CD4-positive, CD25-positive, alpha-beta regulatory T cell (primary cell): Measurements from ENCODE around the gene HYLS1. TPM values are rescaled to one million over a fixed set of nuclear protein-coding genes. Genes with fewer than 3 reads are reported as not detected.
"Not testable (repeated sequence)": the region's sequence is repeated elsewhere in the genome, so short reads cannot be mapped to it uniquely, and the experiment has no call there.

Experiments used
- ATAC-seq, 2 donors: fragments of 150-1000 bp; cut with Tn5 transposase; one replicate each; pipeline ENCODE4 v1.10.0; 2021; ENCODE audit warnings: low read depth in 2 of 2, moderate number of reproducible peaks in 2 of 2, moderate library complexity in 1 of 2
- DNase-seq, 3 donors: peaks; one replicate each; pipeline versions ENCODE4 v3.0.0 to v3.0.0-alpha.2; 2012 to 2022; ENCODE audit warnings: mixed read lengths in 1 of 3
- H3K27ac ChIP-seq: one replicate; pipeline ENCODE4 v1.7.0; 2013; ENCODE audit warnings: mild to moderate bottlenecking, low read length; ENCODE audit not compliant: insufficient read depth, poor library complexity, severe bottlenecking
- H3K27me3 ChIP-seq: one replicate; pipeline ENCODE4 v1.7.0; 2013; ENCODE audit warnings: low read length; ENCODE audit not compliant: control insufficient read depth, insufficient read depth
- H3K36me3 ChIP-seq: one replicate; pipeline ENCODE4 v1.7.0; 2013; ENCODE audit warnings: mild to moderate bottlenecking, low read length, moderate library complexity; ENCODE audit not compliant: control insufficient read depth, insufficient read depth
- H3K4me1 ChIP-seq: 2 replicates; pipeline ENCODE4 v1.7.0; 2013; ENCODE audit warnings: mild to moderate bottlenecking, low read length; ENCODE audit not compliant: insufficient read depth, control insufficient read depth, poor library complexity, severe bottlenecking
- H3K4me3 ChIP-seq: one replicate; pipeline ENCODE4 v1.7.0; 2013; ENCODE audit warnings: low read depth, mild to moderate bottlenecking, low read length, moderate library complexity
- H3K9me3 ChIP-seq, 2 experiments: 1 replicate in 1 of 2; 2 replicates in 1 of 2; pipeline ENCODE4 v1.7.0; 2013; ENCODE audit warnings: low read length in 2 of 2, mild to moderate bottlenecking in 1 of 2, moderate library complexity in 1 of 2; ENCODE audit not compliant: control insufficient read depth in 2 of 2
- H3K27ac Mint-ChIP-seq, 3 donors: one replicate each; pipeline ENCODE4 v1.8.0; 2020 to 2022; ENCODE audit warnings: mild to moderate bottlenecking in 3 of 3, mixed read lengths in 3 of 3, moderate library complexity in 2 of 3
- H3K27me3 Mint-ChIP-seq: one replicate; pipeline ENCODE4 v1.8.0; 2022; ENCODE audit warnings: mild to moderate bottlenecking, mixed read lengths
- H3K36me3 Mint-ChIP-seq: one replicate; pipeline ENCODE4 v1.8.0; 2020; ENCODE audit warnings: mixed read lengths
- H3K4me1 Mint-ChIP-seq, 4 donors: one replicate each; pipeline ENCODE4 v1.8.0; 2020 to 2022; ENCODE audit warnings: mixed read lengths in 4 of 4, mild to moderate bottlenecking in 1 of 4
- H3K4me3 Mint-ChIP-seq, 4 donors: one replicate each; pipeline ENCODE4 v1.8.0; 2020 to 2022; ENCODE audit warnings: mild to moderate bottlenecking in 4 of 4, mixed read lengths in 4 of 4, moderate library complexity in 3 of 4
- H3K9me3 Mint-ChIP-seq, 7 donors: one replicate each; pipeline ENCODE4 v1.8.0; 2020 to 2022; ENCODE audit warnings: mixed read lengths in 7 of 7, mild to moderate bottlenecking in 3 of 7, moderate library complexity in 2 of 7
- polyA plus RNA-seq, 4 donors: library from polyadenylated mRNA; unstranded; fragments of 300-500 nt; fragmentation: Illumina TruSeq; gene quantifications; one replicate each; pipeline ENCODE4 v1.2.3, GENCODE V29; 2021
- total RNA-seq: library from RNA; stranded (reverse); gene quantifications from one replicate; pipeline ENCODE4 v1.2.3, GENCODE V29; 2022

HYLS1 gene
- total and polyA plus RNA-seq, 5 donors from 2014 or later, result 3.1 to 13.3 (median 11.5) TPM

DNA sequence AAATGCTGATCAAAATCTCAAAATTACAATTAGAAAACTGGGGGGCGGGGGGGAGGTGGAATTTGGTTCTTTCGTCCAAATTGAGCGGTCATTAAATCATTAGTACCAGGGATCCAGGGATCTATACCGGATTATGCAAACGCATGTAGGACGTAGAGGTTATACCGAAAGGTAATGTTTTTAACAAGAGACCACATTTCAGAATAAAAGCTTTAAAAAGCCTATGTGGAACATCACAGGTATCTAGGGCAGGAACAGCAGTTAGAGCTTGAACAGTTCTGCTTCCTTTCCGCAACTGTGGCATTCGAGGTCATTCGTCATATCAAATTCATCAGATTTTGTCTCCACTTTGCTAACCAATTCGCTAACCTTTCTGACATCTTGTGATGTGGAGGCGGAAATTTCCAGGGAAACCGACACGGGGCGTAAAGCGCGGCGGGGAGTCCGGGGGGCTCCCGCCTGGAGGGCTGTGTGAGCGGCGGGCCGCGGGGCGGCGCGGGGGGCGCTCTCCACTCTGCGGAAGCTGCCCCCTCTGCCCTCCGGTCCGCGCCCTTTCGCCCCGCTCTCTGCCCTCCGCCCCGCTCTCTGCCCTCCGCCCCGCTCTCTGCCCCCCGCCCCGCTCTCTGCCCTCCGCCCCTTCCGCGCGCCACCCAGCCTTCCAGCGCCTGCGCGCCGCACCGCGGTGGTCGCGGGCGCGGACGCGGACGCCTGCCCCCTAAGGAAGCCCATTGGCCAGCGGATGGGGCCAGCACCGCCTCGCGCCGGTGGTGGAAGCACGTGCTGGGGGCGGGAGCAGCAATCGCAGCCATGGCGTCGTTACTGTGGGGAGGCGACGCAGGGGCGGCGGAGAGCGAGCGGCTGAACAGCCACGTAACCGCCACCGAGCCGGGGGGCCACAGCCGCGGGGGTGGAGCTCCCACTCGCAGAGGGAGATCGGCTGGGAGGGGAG, 16.5 kb downstream of the HYLS1 start, which contains the start of gene DDX25:
DDX25 (plus strand) TSS at position 798 of the 949 bp plus-strand sequence; CDS start at position 808, 10 bp downstream.
- Mint-ChIP-seq H3K27me3 (peaks cover 45% of the 10 kb centered on the region), H3K4me3 (peak within 1 kb of the TSS; percentile 90 to 98 (median 93)), H3K27ac (peak within 1 kb of the TSS; percentile 93), H3K9me3 (peaks cover 0 to 4% (median 0%) of the 10 kb centered on the region in 7 donors), H3K4me1 (peaks cover 20 to 43% (median 32%) of the 10 kb centered on the region in 4 donors), H3K36me3 (peaks cover 15% of the 10 kb centered on the region)
- Histone ChIP-seq H3K4me3 (peak within 1 kb of the TSS; percentile 100), H3K36me3 (peaks cover 12% of the 10 kb centered on the region), H3K4me1 (peaks cover 24% of the 10 kb centered on the region), H3K27ac (no peak within 1 kb of the TSS), H3K27me3 (peaks cover 22% of the 10 kb centered on the region), H3K9me3 (no peaks in the 10 kb centered on the region)
- ATAC-seq, result no peak
- peak; percentile 12 to 17 (median 16) for DNase-seq

DNA sequence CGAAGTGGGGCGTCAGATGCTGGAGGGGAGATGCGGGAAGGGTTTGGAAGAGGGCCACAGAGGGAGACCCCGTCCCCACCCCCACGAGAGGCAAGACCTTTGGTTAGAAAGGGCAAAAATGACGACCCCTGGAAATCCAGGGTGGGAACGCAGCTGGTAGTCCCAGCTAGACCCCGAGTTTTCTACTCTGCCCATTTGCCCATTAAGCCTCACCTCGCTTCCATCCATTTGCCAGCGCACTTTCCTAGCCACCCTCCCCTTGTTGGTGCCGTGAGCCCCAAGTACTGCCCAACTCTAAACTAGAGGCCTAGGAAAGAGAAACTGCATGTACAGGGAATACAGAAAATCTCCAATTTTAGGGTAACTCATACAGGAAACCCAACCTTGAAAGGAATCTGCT, 17.2 kb downstream of the HYLS1 start:
- no peak overlapping the region for H3K27ac ChIP-seq
- DNase-seq, result no peak
- H3K4me3 Mint-ChIP-seq, result peak overlapping the region; percentile 39 to 88 (median 83)
- peaks cover 8% of the 10 kb centered on the region for H3K36me3 Mint-ChIP-seq
- no peak for ATAC-seq
- no peak overlapping the region for H3K27ac Mint-ChIP-seq
- peaks cover 24% of the 10 kb centered on the region for H3K27me3 ChIP-seq
- no peak overlapping the region for H3K4me3 ChIP-seq
- H3K4me1 ChIP-seq, result peaks cover 24% of the 10 kb centered on the region
- peaks cover 0 to 4% (median 0%) of the 10 kb centered on the region in 7 donors for H3K9me3 Mint-ChIP-seq
- H3K36me3 ChIP-seq, result peaks cover 7% of the 10 kb centered on the region
- peaks cover 47% of the 10 kb centered on the region for H3K27me3 Mint-ChIP-seq
- H3K9me3 ChIP-seq, result no peaks in the 10 kb centered on the region
- H3K4me1 Mint-ChIP-seq, result peaks cover 13 to 39% (median 29%) of the 10 kb centered on the region in 4 donors

- Histone ChIP-seq H3K27me3 (peaks cover 25% of the 10 kb centered on the region), H3K9me3 (no peaks in the 10 kb centered on the region), H3K36me3 (no peaks in the 10 kb centered on the region), H3K4me1 (no peaks in the 10 kb centered on the region), H3K27ac (no peak overlapping the region), H3K4me3 (no peak overlapping the region)
- Mint-ChIP-seq H3K4me1 (peaks cover 0 to 5% (median 0%) of the 10 kb centered on the region in 4 donors), H3K36me3 (no peaks in the 10 kb centered on the region), H3K27me3 (peaks cover 60% of the 10 kb centered on the region), H3K9me3 (peaks cover 0 to 3% (median 0%) of the 10 kb centered on the region in 7 donors), H3K4me3 (peak overlapping the region in 1 of 4 donors; percentile 49), H3K27ac (no peak overlapping the region)
- DNase-seq (no peak), ATAC-seq (no peak)
These were observed 22.9 kb downstream of the HYLS1 start for GRCh38 chr11:125910226-125910849.

DNA sequence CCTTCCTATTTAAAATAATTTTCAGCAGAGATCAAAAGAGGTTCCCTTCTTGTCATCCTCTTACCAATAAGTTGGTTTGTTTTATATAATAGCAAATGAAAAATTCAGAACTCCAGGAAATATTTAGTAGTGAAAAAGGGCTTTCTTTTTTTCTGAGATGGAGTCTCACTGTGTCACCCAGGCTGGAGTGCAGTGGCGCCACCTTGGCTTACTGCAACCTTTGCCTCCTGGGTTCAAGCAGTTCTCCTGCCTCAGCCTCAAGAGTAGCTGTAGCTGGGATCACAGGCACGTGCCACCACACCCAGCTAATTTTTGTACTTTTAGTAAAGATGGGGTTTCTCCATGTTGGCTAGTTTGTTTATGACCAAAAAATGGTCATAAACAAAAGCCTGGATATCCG, 27.1 kb downstream of the HYLS1 start:
- DNase-seq, H3K9me3 Mint-ChIP-seq, H3K4me1 ChIP-seq, H3K27ac ChIP-seq, ATAC-seq, H3K36me3 Mint-ChIP-seq, H3K36me3 ChIP-seq, H3K4me3 Mint-ChIP-seq, H3K27ac Mint-ChIP-seq, H3K4me1 Mint-ChIP-seq, H3K9me3 ChIP-seq, H3K4me3 ChIP-seq: not testable (repeated sequence)
- H3K27me3 ChIP-seq, result peaks cover 23% of the 10 kb centered on the region
- H3K27me3 Mint-ChIP-seq, result peaks cover 42% of the 10 kb centered on the region

GRCh38 chr11:125916683-125917347, 29.3 kb downstream of the HYLS1 start:
- Histone ChIP-seq H3K27me3 (peaks cover 20% of the 10 kb centered on the region), H3K4me1 (no peaks in the 10 kb centered on the region), H3K4me3 (no peak overlapping the region), H3K27ac (no peak overlapping the region), H3K9me3 (no peaks in the 10 kb centered on the region), H3K36me3 (no peaks in the 10 kb centered on the region)
- Mint-ChIP-seq H3K9me3 (peaks cover 0 to 4% (median 0%) of the 10 kb centered on the region in 7 donors), H3K27ac (no peak overlapping the region), H3K4me1 (no peaks in the 10 kb centered on the region), H3K4me3 (no peak overlapping the region), H3K36me3 (no peaks in the 10 kb centered on the region), H3K27me3 (peaks cover 24% of the 10 kb centered on the region)
- ATAC-seq, result no peak
- DNase-seq, result no peak

GRCh38 chr11:125918140-125918840, 30.8 kb downstream of the HYLS1 start:
- Mint-ChIP-seq H3K36me3 (no peaks in the 10 kb centered on the region), H3K4me1 (peaks cover 0 to 4% (median 0%) of the 10 kb centered on the region in 4 donors), H3K27me3 (peaks cover 25% of the 10 kb centered on the region), H3K27ac (no peak overlapping the region), H3K4me3 (no peak overlapping the region), H3K9me3 (peaks cover 0 to 2% (median 0%) of the 10 kb centered on the region in 7 donors)
- ATAC-seq (no peak), DNase-seq (no peak)
- Histone ChIP-seq H3K4me1 (no peaks in the 10 kb centered on the region), H3K36me3 (no peaks in the 10 kb centered on the region), H3K9me3 (no peaks in the 10 kb centered on the region), H3K27ac (no peak overlapping the region), H3K4me3 (no peak overlapping the region), H3K27me3 (peaks cover 20% of the 10 kb centered on the region)

GRCh38 chr11:125921042-125921441, 33.6 kb downstream of the HYLS1 start:
- Mint-ChIP-seq H3K9me3 (peaks cover 0 to 2% (median 0%) of the 10 kb centered on the region in 7 donors), H3K4me1 (peaks cover 0 to 4% (median 0%) of the 10 kb centered on the region in 4 donors), H3K27me3 (peaks cover 27% of the 10 kb centered on the region), H3K36me3 (no peaks in the 10 kb centered on the region), H3K27ac (no peak overlapping the region), H3K4me3 (no peak overlapping the region)
- peaks cover 13% of the 10 kb centered on the region for H3K27me3 ChIP-seq
- no peak for ATAC-seq
- H3K9me3 ChIP-seq, result no peaks in the 10 kb centered on the region
- no peaks in the 10 kb centered on the region for H3K36me3 ChIP-seq
- no peak overlapping the region for H3K27ac ChIP-seq
- DNase-seq, result no peak
- H3K4me3 ChIP-seq, result no peak overlapping the region
- no peaks in the 10 kb centered on the region for H3K4me1 ChIP-seq
